Upper lobe of right lung (tissue), 1 donor: ENCODE results near the gene MAP4K4. TPM values are rescaled to one million over a fixed set of nuclear protein-coding genes. Genes with fewer than 3 reads are reported as not detected.

Experiments used
- ATAC-seq: fragments of 200-7000 bp; cut with Tn5 transposase; one replicate; pipeline ENCODE4 v1.9.1; 2020; ENCODE audit warnings: mild to moderate bottlenecking, moderate library complexity
- DNase-seq: peaks from one replicate; pipeline ENCODE4 v3.0.0-alpha.2; 2020
- H3K27ac ChIP-seq: fragments of 200-600 bp; one replicate; pipeline ENCODE4 v1.8.0; 2022
- H3K27me3 ChIP-seq: fragments of 200-600 bp; one replicate; pipeline ENCODE4 v1.8.0; 2022; ENCODE audit warnings: mild to moderate bottlenecking
- H3K36me3 ChIP-seq: fragments of 200-600 bp; one replicate; pipeline ENCODE4 v1.8.0; 2022
- H3K4me1 ChIP-seq: fragments of 200-600 bp; one replicate; pipeline ENCODE4 v1.8.0; 2022
- H3K4me3 ChIP-seq: fragments of 200-600 bp; one replicate; pipeline ENCODE4 v1.8.0; 2022; ENCODE audit warnings: mild to moderate bottlenecking
- H3K9me3 ChIP-seq: fragments of 200-600 bp; one replicate; pipeline ENCODE4 v1.8.0; 2022
- intact Hi-C: fragments of 100-400 bp; cut with DNase I; formaldehyde crosslinking; loops from one replicate; pipeline ENCODE4 v1.11.0; 2022
- total RNA-seq: library from RNA; stranded (reverse); fragmentation: NEBNext Ultra II Directional; extraction: Animal tissue kit (Norgen Biotek cat#: 25700); gene quantifications from one replicate; pipeline ENCODE4 v1.2.1, GENCODE V29; 2021
- TF ChIP-seq, protein P1 (sequence below): fragments of 200-600 bp; IDR thresholded peaks from one replicate; pipeline ENCODE4 v1.8.0; 2022; ENCODE audit warnings: antibody characterized with exemption
- donor health status: DM: no; HTN: yes; CAD: no; lungs with severe emphysema.

Gene MAP4K4
- total RNA-seq, 1 donor from 2014 or later = 88.7 TPM

DNA sequence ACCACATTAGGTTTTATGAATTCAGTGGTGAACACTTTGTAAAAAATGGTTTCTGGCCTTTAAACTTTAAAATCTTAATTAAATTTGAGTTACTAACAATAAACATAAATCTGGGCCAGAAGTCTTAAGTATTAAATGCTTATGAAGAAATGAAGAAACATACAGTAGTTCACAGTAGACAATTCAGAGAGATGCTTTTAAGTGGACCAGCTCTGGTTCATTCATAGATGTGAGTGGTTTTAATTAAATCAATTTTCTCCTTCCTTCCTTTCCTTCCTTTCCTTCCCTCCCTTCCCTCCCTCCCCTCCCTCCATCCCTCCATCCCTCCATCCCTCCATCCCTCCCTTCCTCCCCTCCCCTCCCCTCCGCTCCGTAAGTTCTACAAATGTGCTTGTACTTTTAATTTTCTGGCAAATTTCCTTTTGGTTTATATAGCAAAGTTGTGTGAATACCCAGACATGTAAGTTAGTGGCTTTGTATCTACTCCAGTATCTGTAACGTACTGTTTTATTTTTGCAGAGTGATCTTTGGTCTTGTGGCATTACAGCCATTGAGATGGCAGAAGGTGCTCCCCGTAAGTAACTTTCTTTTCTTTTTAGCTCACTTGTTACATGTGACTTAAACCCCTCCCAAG, 136.5 kb downstream of the MAP4K4 start:
- DNase-seq (no peak), ATAC-seq (no peak)
- Histone ChIP-seq H3K4me3 (no peak overlapping the region), H3K9me3 (no peaks in the 10 kb centered on the region), H3K4me1 (peaks cover 13% of the 10 kb centered on the region), H3K27ac (no peak overlapping the region), H3K27me3 (no peaks in the 10 kb centered on the region), H3K36me3 (peaks cover 63% of the 10 kb centered on the region)
- intact Hi-C loops = no loop called here
- TF ChIP-seq, protein P1, sequence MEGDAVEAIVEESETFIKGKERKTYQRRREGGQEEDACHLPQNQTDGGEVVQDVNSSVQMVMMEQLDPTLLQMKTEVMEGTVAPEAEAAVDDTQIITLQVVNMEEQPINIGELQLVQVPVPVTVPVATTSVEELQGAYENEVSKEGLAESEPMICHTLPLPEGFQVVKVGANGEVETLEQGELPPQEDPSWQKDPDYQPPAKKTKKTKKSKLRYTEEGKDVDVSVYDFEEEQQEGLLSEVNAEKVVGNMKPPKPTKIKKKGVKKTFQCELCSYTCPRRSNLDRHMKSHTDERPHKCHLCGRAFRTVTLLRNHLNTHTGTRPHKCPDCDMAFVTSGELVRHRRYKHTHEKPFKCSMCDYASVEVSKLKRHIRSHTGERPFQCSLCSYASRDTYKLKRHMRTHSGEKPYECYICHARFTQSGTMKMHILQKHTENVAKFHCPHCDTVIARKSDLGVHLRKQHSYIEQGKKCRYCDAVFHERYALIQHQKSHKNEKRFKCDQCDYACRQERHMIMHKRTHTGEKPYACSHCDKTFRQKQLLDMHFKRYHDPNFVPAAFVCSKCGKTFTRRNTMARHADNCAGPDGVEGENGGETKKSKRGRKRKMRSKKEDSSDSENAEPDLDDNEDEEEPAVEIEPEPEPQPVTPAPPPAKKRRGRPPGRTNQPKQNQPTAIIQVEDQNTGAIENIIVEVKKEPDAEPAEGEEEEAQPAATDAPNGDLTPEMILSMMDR = no peak

DNA sequence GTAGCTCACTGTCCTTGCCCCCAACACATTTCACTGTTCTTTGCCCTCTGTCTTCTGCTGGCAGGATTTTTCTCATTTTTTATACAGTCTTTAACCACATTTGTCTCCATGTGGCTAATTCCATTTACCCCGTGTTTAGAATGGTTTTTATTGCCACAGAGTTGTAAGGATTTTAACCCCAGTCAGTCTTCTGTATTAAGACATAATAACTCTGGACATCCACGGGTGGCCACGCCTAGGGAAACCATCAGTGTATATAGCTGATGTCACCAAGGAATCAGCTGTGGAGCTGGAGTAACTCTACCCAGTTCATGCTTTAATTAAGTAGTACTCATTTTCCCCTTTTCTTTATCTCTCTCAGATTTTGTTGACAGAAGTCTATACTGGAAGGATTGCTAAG, 139.8 kb downstream of the MAP4K4 start:
- Histone ChIP-seq H3K36me3 (peaks cover 74% of the 10 kb centered on the region), H3K27ac (no peak overlapping the region), H3K9me3 (no peaks in the 10 kb centered on the region), H3K4me3 (no peak overlapping the region), H3K4me1 (no peaks in the 10 kb centered on the region), H3K27me3 (no peaks in the 10 kb centered on the region)
- DNase-seq (no peak), ATAC-seq (no peak)
- intact Hi-C loops = no loop called here
- TF ChIP-seq, protein P1 = no peak

DNA sequence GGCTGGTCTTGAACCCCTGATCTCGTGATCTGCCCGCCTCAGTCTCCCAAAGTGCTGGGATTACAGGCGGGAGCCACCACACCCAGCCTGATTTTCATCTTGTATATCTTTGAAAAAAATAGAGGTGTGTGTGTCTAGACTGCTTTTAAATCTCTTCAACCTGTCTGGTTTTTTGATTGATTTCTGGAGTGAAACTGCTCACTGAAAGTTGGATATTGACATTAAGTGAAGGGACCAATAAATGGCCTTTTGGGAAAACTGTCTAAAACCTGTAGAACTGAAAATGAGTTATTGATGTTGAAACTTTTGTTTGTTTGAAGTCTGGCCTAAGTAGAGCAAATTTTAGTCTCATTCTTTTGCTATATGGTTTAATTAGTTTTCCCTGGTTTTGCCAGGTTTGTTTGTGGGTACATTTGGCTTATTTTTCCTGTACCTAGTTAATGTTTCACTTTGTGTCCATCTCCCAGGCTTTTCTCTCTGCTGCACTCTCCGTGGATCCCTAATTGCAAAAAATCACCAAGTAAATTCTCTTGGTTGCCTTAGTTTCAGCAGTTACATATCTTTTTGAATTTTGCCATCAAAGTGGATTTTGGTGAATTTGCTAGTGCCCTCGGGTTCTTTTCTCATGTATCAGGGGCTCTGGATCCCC, 144.3 kb downstream of the MAP4K4 start:
- Histone ChIP-seq H3K27ac (no peak overlapping the region), H3K36me3 (peaks cover 82% of the 10 kb centered on the region), H3K9me3 (no peaks in the 10 kb centered on the region), H3K4me3 (no peak overlapping the region), H3K4me1 (peaks cover 12% of the 10 kb centered on the region), H3K27me3 (no peaks in the 10 kb centered on the region)
- intact Hi-C loops = no loop called here
- no peak for DNase-seq
- ATAC-seq = no peak
- TF ChIP-seq, protein P1 = no peak

DNA sequence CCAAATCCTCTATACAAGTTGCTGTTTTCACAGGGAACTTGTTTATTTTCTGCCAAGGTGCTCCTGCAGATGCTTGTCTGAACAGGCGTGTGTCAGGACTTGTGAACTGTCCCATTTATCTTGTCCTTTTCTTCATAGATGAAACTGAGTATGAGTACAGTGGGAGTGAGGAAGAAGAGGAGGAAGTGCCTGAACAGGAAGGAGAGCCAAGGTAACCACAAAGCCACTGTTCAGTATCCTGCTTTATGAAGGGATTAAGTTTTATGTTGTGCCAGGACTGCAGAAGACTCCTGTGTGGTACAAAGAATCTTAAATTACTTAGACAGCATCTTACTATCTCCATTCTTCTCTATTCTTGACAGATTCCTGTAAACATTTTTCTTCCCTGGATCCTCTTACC, 145.0 kb downstream of the MAP4K4 start:
- DNase-seq = no peak
- Histone ChIP-seq H3K4me3 (no peak overlapping the region), H3K36me3 (peaks cover 86% of the 10 kb centered on the region), H3K9me3 (no peaks in the 10 kb centered on the region), H3K4me1 (peaks cover 12% of the 10 kb centered on the region), H3K27me3 (no peaks in the 10 kb centered on the region), H3K27ac (no peak overlapping the region)
- intact Hi-C loops = no loop called here
- ATAC-seq = peak; percentile 15
- TF ChIP-seq, protein P1 = no peak

DNA sequence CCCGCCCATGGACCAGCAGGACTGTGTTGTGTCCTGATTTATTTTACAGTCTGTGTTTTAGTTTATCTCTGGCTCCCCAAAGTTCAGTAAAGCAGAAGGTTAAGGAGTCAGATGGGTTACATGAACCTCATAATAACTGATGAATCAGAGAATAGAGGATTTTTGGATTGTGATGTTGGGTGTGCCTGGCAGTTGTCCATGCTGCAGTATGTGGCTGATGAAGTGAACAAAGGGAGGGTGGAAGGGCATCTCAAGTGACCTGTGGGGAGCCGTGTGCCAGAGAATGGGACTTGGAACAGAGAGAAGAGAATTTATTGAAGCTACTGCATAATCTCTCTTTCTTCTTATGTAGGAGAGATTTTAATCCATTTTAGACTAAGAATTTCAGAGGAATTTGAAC, 145.5 kb downstream of the MAP4K4 start:
- no peak for DNase-seq
- intact Hi-C loops = no loop called here
- no peak for ATAC-seq
- Histone ChIP-seq H3K27me3 (no peaks in the 10 kb centered on the region), H3K4me3 (no peak overlapping the region), H3K27ac (no peak overlapping the region), H3K36me3 (peaks cover 87% of the 10 kb centered on the region), H3K9me3 (no peaks in the 10 kb centered on the region), H3K4me1 (peaks cover 12% of the 10 kb centered on the region)
- TF ChIP-seq, protein P1 = no peak
